IMR-90 (cell line): ENCODE results near the gene ADAMTS9. TPM values are rescaled to one million over a fixed set of nuclear protein-coding genes. Genes with fewer than 3 reads are reported as not detected.

ENCODE experiments used
- ATAC-seq: fragments of 200-7000 bp; cut with Tn5 transposase; 2 replicates; pipeline ENCODE4 v1.9.1; 2020; ENCODE audit warnings: low read depth, mild to moderate bottlenecking, moderate library complexity
- BruUV-seq: library from RNA; stranded (reverse); fragments of 400-500 nt; replicated peaks from 2 replicates; lab custom pipeline; 2021; lab: Mats Ljungman, UMichigan
- CTCF ChIA-PET: fragments of 300-600 bp; formaldehyde crosslinking; extraction: SDS; loops from one replicate; lab custom pipeline; 2021; ENCODE audit warnings: antibody characterized with exemption; lab: Yijun Ruan, JAX
- POLR2A ChIA-PET: fragments of 300-600 bp; sonication (Branson Sonifier 250); formaldehyde crosslinking; loops from one replicate; lab custom pipeline; 2022; ENCODE audit warnings: antibody characterized with exemption; ENCODE audit not compliant: unreplicated experiment; lab: Charles Lee
- DNase-seq: peaks from one replicate; pipeline ENCODE4 v3.0.0; 2013
- H2AFZ ChIP-seq: replicated peaks from 2 replicates; pipeline ENCODE3; 2013; ENCODE audit warnings: low read length, mild to moderate bottlenecking; ENCODE audit not compliant: poor library complexity
- H2AK5ac ChIP-seq: 2 replicates; pipeline ENCODE4 v1.6.1; 2013; ENCODE audit warnings: low read depth, low read length, inconsistent platforms
- H2AK9ac ChIP-seq: replicated peaks from 2 replicates; pipeline ENCODE3; 2013; ENCODE audit warnings: mild to moderate bottlenecking, low read depth, low read length, moderate library complexity; ENCODE audit not compliant: poor library complexity
- H2BK120ac ChIP-seq: 2 replicates; pipeline ENCODE4 v1.6.1; 2013; ENCODE audit warnings: low read depth, low read length, inconsistent platforms
- H2BK15ac ChIP-seq: 3 replicates; pipeline ENCODE4 v1.6.1; 2013; ENCODE audit warnings: low read depth, low read length, inconsistent platforms
- H2BK20ac ChIP-seq: 2 replicates; pipeline ENCODE4 v1.6.1; 2013; ENCODE audit warnings: low read depth, mild to moderate bottlenecking, inconsistent platforms, low read length, moderate library complexity
- H2BK5ac ChIP-seq: 2 replicates; pipeline ENCODE4 v1.6.1; 2013; ENCODE audit warnings: mild to moderate bottlenecking, low read depth, low read length, inconsistent platforms; ENCODE audit not compliant: poor library complexity, severe bottlenecking
- H3K14ac ChIP-seq: replicated peaks from 2 replicates; pipeline ENCODE4 v1.6.1; 2013; ENCODE audit warnings: low read depth, low read length, inconsistent platforms
- H3K18ac ChIP-seq: 2 replicates; pipeline ENCODE4 v1.6.1; 2013; ENCODE audit warnings: low read depth, low read length, control low read depth
- H3K23ac ChIP-seq: 2 replicates; pipeline ENCODE4 v1.6.1; 2013; ENCODE audit warnings: low read depth, low read length, inconsistent platforms
- H3K27ac ChIP-seq: 2 replicates; pipeline ENCODE4 v1.5.1; 2013; ENCODE audit warnings: mild to moderate bottlenecking, control low read depth, low read length; ENCODE audit not compliant: insufficient read depth
- H3K27me3 ChIP-seq: 2 replicates; pipeline ENCODE4 v1.6.1; 2013; ENCODE audit warnings: low read length; ENCODE audit not compliant: control insufficient read depth, insufficient read depth
- H3K36me3 ChIP-seq: 2 replicates; pipeline ENCODE4 v1.6.1; 2013; ENCODE audit warnings: low read length, mixed read lengths; ENCODE audit not compliant: control insufficient read depth, insufficient read depth
- H3K4ac ChIP-seq: 2 replicates; pipeline ENCODE4 v1.6.1; 2013; ENCODE audit warnings: low read depth, low read length, inconsistent platforms
- H3K4me1 ChIP-seq: 2 replicates; pipeline ENCODE4 v1.6.1; 2013; ENCODE audit warnings: low read length, mixed read lengths; ENCODE audit not compliant: control insufficient read depth, insufficient read depth
- H3K4me2 ChIP-seq: 2 replicates; pipeline ENCODE4 v1.6.1; 2013; ENCODE audit warnings: low read depth, mild to moderate bottlenecking, control low read depth, low read length, moderate library complexity
- H3K4me3 ChIP-seq: 2 replicates; pipeline ENCODE4 v1.5.1; 2013; ENCODE audit warnings: low read depth, mild to moderate bottlenecking, control low read depth, low read length, moderate library complexity; ENCODE audit not compliant: insufficient read depth
- H3K56ac ChIP-seq: 2 replicates; pipeline ENCODE4 v1.6.1; 2013; ENCODE audit warnings: low read length, inconsistent platforms; ENCODE audit not compliant: insufficient read depth; ENCODE audit errors: extremely low read depth
- H3K79me1 ChIP-seq, 2 experiments: 2 replicates each; pipeline ENCODE4 v1.6.1; 2013; ENCODE audit warnings: low read length in 2 of 2, inconsistent platforms in 1 of 2, low read depth in 1 of 2
- H3K9ac ChIP-seq: 2 replicates; pipeline ENCODE4 v1.6.1; 2013; ENCODE audit warnings: low read depth, low read length, control low read depth
- H3K9me1 ChIP-seq: 2 replicates; pipeline ENCODE4 v1.6.1; 2013; ENCODE audit warnings: low read length, inconsistent platforms; ENCODE audit not compliant: insufficient read depth
- H3K9me3 ChIP-seq: 2 replicates; pipeline ENCODE4 v1.6.1; 2013; ENCODE audit warnings: low read length; ENCODE audit not compliant: control insufficient read depth, insufficient read depth
- H4K20me1 ChIP-seq: 2 replicates; pipeline ENCODE4 v1.6.1; 2013; ENCODE audit warnings: low read length, inconsistent platforms; ENCODE audit not compliant: insufficient read depth
- H4K5ac ChIP-seq: 2 replicates; pipeline ENCODE4 v1.6.1; 2013; ENCODE audit warnings: mild to moderate bottlenecking, low read depth, low read length, control low read depth
- H4K8ac ChIP-seq, 2 experiments: 2 replicates each; pipeline ENCODE4 v1.6.1; 2013; ENCODE audit warnings: low read depth in 2 of 2, low read length in 2 of 2, control low read depth in 1 of 2, inconsistent platforms in 1 of 2
- H4K91ac ChIP-seq: 2 replicates; pipeline ENCODE4 v1.6.1; 2013; ENCODE audit warnings: low read depth, low read length, inconsistent platforms; ENCODE audit not compliant: insufficient read depth
- CEBPB ChIP-seq: IDR thresholded peaks from 2 replicates; pipeline ENCODE4 v1.6.1; 2012; ENCODE audit warnings: low read depth, low read length, improper control_type of control experiment
- CTCF ChIP-seq: conservative IDR thresholded peaks from 2 replicates; pipeline ENCODE4 v1.5.1; 2012; ENCODE audit warnings: mild to moderate bottlenecking, low read depth, low read length, improper control_type of control experiment
- ELK1 ChIP-seq: fragments of 150-350 bp; IDR thresholded peaks from 2 replicates; pipeline ENCODE4 v1.6.1; 2016; ENCODE audit warnings: low read depth, mild to moderate bottlenecking, low read length, moderate library complexity, borderline replicate concordance
- MAFK ChIP-seq: IDR thresholded peaks from 2 replicates; pipeline ENCODE4 v1.6.1; 2012; ENCODE audit warnings: low read depth, low read length, improper control_type of control experiment
- MAZ ChIP-seq: IDR thresholded peaks from 2 replicates; pipeline ENCODE4 v1.6.1; 2012; ENCODE audit warnings: low read depth, mild to moderate bottlenecking, low read length, improper control_type of control experiment, moderate library complexity, borderline replicate concordance
- MXI1 ChIP-seq: IDR thresholded peaks from 2 replicates; pipeline ENCODE4 v1.6.1; 2012; ENCODE audit warnings: low read depth, mild to moderate bottlenecking, low read length, moderate library complexity, borderline replicate concordance
- NFE2L2 ChIP-seq: fragments of 150-350 bp; IDR thresholded peaks from 2 replicates; pipeline ENCODE4 v1.6.1; 2016; ENCODE audit warnings: low read depth, mild to moderate bottlenecking, low read length
- POLR2A ChIP-seq: IDR thresholded peaks from 2 replicates; pipeline ENCODE4 v1.6.1; 2012; ENCODE audit warnings: mild to moderate bottlenecking, low read depth, low read length
- RFX5 ChIP-seq: IDR thresholded peaks from 2 replicates; pipeline ENCODE4 v1.8.0; 2012; ENCODE audit warnings: low read depth, mild to moderate bottlenecking, low read length, moderate library complexity
- WGBS, 2 experiments: methylation state at CpG; one replicate each; pipeline versions ENCODE4 v1.1.5 to v1.1.7; 2013; ENCODE audit warnings: missing lambda C conversion rate in 2 of 2; ENCODE audit not compliant: insufficient read length in 1 of 2; ENCODE audit errors: extremely low coverage in 2 of 2; 5-methylcytosine and 5-hydroxymethylcytosine counted together
- dilution Hi-C: fragments of 300-500 bp; cut with HindIII; formaldehyde crosslinking; loops from one replicate; pipeline ENCODE4 v1.14.3; 2018; ENCODE audit warnings: low sequenced_read_pairs; ENCODE audit not compliant: unreplicated experiment
- in situ Hi-C: fragments of 300-500 bp; cut with MboI; formaldehyde crosslinking; loops from 3 replicates; pipeline ENCODE4 v1.14.3; 2019; ENCODE audit warnings: low sequenced_read_pairs, inconsistent platforms, mixed read lengths
- intact Hi-C: fragments of 100-400 bp; cut with micrococcal nuclease; formaldehyde crosslinking; loops from 2 replicates; pipeline ENCODE4 v1.10.0; 2022
- polyA plus RNA-seq, 3 experiments: library from polyadenylated mRNA; depleted of rRNA; stranded (reverse); fragments of >200 nt; gene quantifications; 2 replicates each; pipeline ENCODE4 v1.2.3, GENCODE V29; 2012; ENCODE audit warnings: low replicate concordance in 1 of 3
- total RNA-seq: library from RNA; depleted of rRNA; stranded (reverse); fragments of >200 nt; gene quantifications from 2 replicates; pipeline ENCODE4 v1.2.3, GENCODE V29; 2012

The ADAMTS9 gene
- total and polyA plus RNA-seq, 2 of the 4 experiments (the other 2 are of a cell fraction) = 0.55 to 1.1 TPM

GRCh38 chr3:64559588-64559987, 128.2 kb downstream of the ADAMTS9 start:
- no peak overlapping the region for H4K91ac ChIP-seq
- H3K4me2 ChIP-seq = no peak overlapping the region; the same call in 1 of the 2 replicates
- H3K27me3 ChIP-seq = no peaks in the 10 kb centered on the region
- no peak overlapping the region for H3K14ac ChIP-seq
- 40% methylated on average over 1 of the region's 7 CpGs; no CpG with 5 or more reads in 1 of the 2 experiments for WGBS, 2 experiments
- TF ChIP-seq ELK1 (no peak), NFE2L2 (no peak), MAFK (no peak), CTCF (no peak), MAZ (no peak), CEBPB (no peak), MXI1 (no peak), POLR2A (no peak), RFX5 (no peak)
- H2AFZ ChIP-seq = no peak overlapping the region
- H3K79me1 ChIP-seq = no peaks in the 10 kb centered on the region
- H3K36me3 ChIP-seq = peaks cover 3% of the 10 kb centered on the region; the same call in 1 of the 2 replicates
- H3K9me1 ChIP-seq = no peaks in the 10 kb centered on the region
- peak overlapping the region; percentile 66 for H3K9ac ChIP-seq
- no peak overlapping the region for H3K4ac ChIP-seq
- H2BK15ac ChIP-seq = no peak overlapping the region
- H3K23ac ChIP-seq = no peak overlapping the region
- intact Hi-C loops (no loop called here), in situ Hi-C loops (no loop called here), dilution Hi-C loops (no loop called here)
- no peak overlapping the region for H3K56ac ChIP-seq
- no peaks in the 10 kb centered on the region for H3K9me3 ChIP-seq
- no peak overlapping the region for H2BK5ac ChIP-seq
- no peak overlapping the region for H2BK120ac ChIP-seq
- H2BK20ac ChIP-seq = peak overlapping the region; percentile 44; the same call in 1 of the 2 replicates
- H4K8ac ChIP-seq = no peak overlapping the region
- DNase-seq (peak; percentile 34), ATAC-seq (peak; percentile 87)
- no peak overlapping the region; the same call in 1 of the 2 replicates for H4K5ac ChIP-seq
- no peak overlapping the region for H2AK5ac ChIP-seq
- H3K18ac ChIP-seq = no peak overlapping the region; the same call in 1 of the 2 replicates
- POLR2A ChIA-PET = no interaction called here
- H3K4me3 ChIP-seq = no peak overlapping the region
- CTCF ChIA-PET = no interaction called here
- BruUV-seq = no TSS peak
- no peaks in the 10 kb centered on the region for H4K20me1 ChIP-seq
- no peak overlapping the region for H2AK9ac ChIP-seq
- H3K4me1 ChIP-seq = peaks cover 5% of the 10 kb centered on the region; the same call in 1 of the 2 replicates
- H3K27ac ChIP-seq = peak overlapping the region; percentile 92; the same call in 1 of the 2 replicates
